IPS-NIHi11 (cell line): Measurements from ENCODE around the gene FNDC3B.
"Not testable (repeated sequence)": the region's sequence is repeated elsewhere in the genome, so short reads cannot be mapped to it uniquely, and the experiment has no call there.

ENCODE experiments used
- DNase-seq: peaks from one replicate; pipeline ENCODE4 v3.0.0; 2012; ENCODE audit warnings: mixed read lengths, low spot score

Gene FNDC3B

GRCh38 chr3:172093581-172094443, 54.4 kb downstream of the FNDC3B start:
- DNase-seq, result not testable (repeated sequence)

- DNase-seq, result no peak
These were observed 55.5 kb downstream of the FNDC3B start for GRCh38 chr3:172094621-172095557.

- no peak for DNase-seq
These were observed 57.6 kb downstream of the FNDC3B start for GRCh38 chr3:172096881-172097420.

GRCh38 chr3:172097585-172097984, 58.2 kb downstream of the FNDC3B start:
- no peak for DNase-seq

- DNase-seq, result peak; percentile 42
These were observed 59.5 kb downstream of the FNDC3B start for GRCh38 chr3:172098698-172099494.

GRCh38 chr3:172099495-172099808, 60.1 kb downstream of the FNDC3B start:
- no peak for DNase-seq

- DNase-seq, result no peak
These were observed 61.1 kb downstream of the FNDC3B start for GRCh38 chr3:172100482-172100881.

- no peak for DNase-seq
These were observed 61.7 kb downstream of the FNDC3B start for GRCh38 chr3:172101107-172101506.

GRCh38 chr3:172102123-172102882, 62.9 kb downstream of the FNDC3B start:
- DNase-seq, result no peak

- DNase-seq, result no peak
These were observed 63.5 kb downstream of the FNDC3B start for GRCh38 chr3:172102883-172103310.

GRCh38 chr3:172103724-172104123, 64.3 kb downstream of the FNDC3B start:
- no peak for DNase-seq

GRCh38 chr3:172104471-172105072, 65.2 kb downstream of the FNDC3B start:
- peak; percentile 83 for DNase-seq

GRCh38 chr3:172106037-172106954, 66.9 kb downstream of the FNDC3B start:
- DNase-seq, result no peak

GRCh38 chr3:172106989-172107388, 67.6 kb downstream of the FNDC3B start:
- no peak for DNase-seq

- DNase-seq, result no peak
These were observed 68.0 kb downstream of the FNDC3B start for GRCh38 chr3:172107403-172107802.

GRCh38 chr3:172110127-172110779, 70.9 kb downstream of the FNDC3B start:
- no peak for DNase-seq

- no peak for DNase-seq
These were observed 71.8 kb downstream of the FNDC3B start for GRCh38 chr3:172111163-172111562.

GRCh38 chr3:172112078-172112733, 72.8 kb downstream of the FNDC3B start:
- DNase-seq, result no peak
